Right atrium auricular region (tissue), 2 donors: Measurements from ENCODE around the gene STYXL2. TPM values are rescaled to one million over a fixed set of nuclear protein-coding genes. Genes with fewer than 3 reads are reported as not detected.

Experiments
- DNase-seq: peaks from one replicate; pipeline ENCODE4 v3.0.0-alpha.2; 2019; ENCODE audit warnings: low spot score
- H3K27ac ChIP-seq, 2 donors: fragments of 200-600 bp; sonication (generic); 1 replicate in 1 of 2; 2 replicates in 1 of 2; pipeline ENCODE4 v1.5.1; 2016 to 2019
- H3K27me3 ChIP-seq, 2 donors: fragments of 200-600 bp; sonication (generic); one replicate each; pipeline versions ENCODE4 v1.5.1 to v1.6.0; 2017 to 2019
- H3K36me3 ChIP-seq: fragments of 200-600 bp; sonication (generic); one replicate; pipeline ENCODE4 v1.5.1; 2016
- H3K4me1 ChIP-seq, 2 donors: fragments of 200-600 bp; sonication (generic); one replicate each; pipeline versions ENCODE4 v1.5.1 to v1.6.0; 2017 to 2019
- H3K4me3 ChIP-seq, 2 donors: fragments of 200-600 bp; sonication (generic); 1 replicate in 1 of 2; 2 replicates in 1 of 2; pipeline ENCODE4 v1.5.1; 2017 to 2019; ENCODE audit warnings: mild to moderate bottlenecking in 1 of 2, moderate library complexity in 1 of 2
- H3K9me3 ChIP-seq, 2 donors: fragments of 200-600 bp; sonication (generic); one replicate each; pipeline ENCODE4 v1.5.1; 2019
- CTCF ChIP-seq, 2 donors: fragments of 200-600 bp; sonication (generic); IDR thresholded peaks; one replicate each; pipeline ENCODE4 v1.5.1; 2019; ENCODE audit warnings: antibody characterized with exemption in 2 of 2
- total RNA-seq, 2 donors: library from RNA; depleted of rRNA; stranded (reverse); fragments of >200 nt; gene quantifications; one replicate each; pipeline ENCODE4 v1.1.0, GENCODE V29; 2016

Gene STYXL2
- total RNA-seq, 2 donors from 2014 or later, result 60.2 to 148 TPM

DNA sequence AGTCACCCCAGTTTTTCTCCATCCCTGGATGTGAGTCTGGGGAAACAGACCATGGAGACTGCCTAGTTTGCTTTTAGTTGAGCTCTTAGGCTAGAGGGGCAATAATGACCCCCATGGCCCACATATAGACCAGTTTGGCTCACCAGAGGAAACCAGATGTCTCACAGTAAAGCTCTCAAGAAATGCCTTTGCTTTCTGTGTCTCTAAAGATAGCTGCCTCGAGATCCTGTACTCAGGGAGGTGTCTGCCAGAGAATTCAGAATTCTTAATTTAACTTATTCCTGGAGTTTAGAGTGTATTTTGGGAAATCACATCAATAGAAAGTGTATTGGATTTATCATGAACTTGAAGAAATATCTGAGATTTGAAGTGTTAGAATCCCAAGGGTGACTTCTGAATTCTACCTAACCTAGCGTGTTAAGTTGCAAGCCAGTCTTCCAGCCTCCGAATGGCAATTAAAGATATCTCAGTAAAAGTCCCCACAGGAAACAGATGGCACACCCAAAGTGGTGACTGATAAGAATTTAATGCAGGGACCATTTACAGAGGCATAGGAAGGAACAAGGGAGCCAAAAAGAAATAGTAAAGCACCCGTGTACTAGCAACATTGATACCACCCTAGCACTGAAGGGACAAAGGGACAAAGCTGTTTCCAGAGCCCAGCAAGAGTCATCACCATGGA, 37.1 kb downstream of the STYXL2 start:
- no peaks in the 10 kb centered on the region for H3K27me3 ChIP-seq
- H3K4me3 ChIP-seq, result no peak overlapping the region

GRCh38 chr1:167132301-167133010, 38.6 kb downstream of the STYXL2 start:
- no peak for TF ChIP-seq CTCF (IDR thresholded peaks at IDR 0.05)
- H3K4me1 ChIP-seq, result peaks cover 0 to 8% of the 10 kb centered on the region in 2 donors
- H3K27me3 ChIP-seq, result no peaks in the 10 kb centered on the region
- H3K36me3 ChIP-seq, result peaks cover 18% of the 10 kb centered on the region
- no peak overlapping the region for H3K4me3 ChIP-seq
- DNase-seq, result no peak
- H3K9me3 ChIP-seq, result no peaks in the 10 kb centered on the region
- H3K27ac ChIP-seq, result no peak overlapping the region

More for the DNA sequence above, 37.1 kb downstream of the STYXL2 start:
- no peaks in the 10 kb centered on the region for H3K9me3 ChIP-seq
- DNase-seq, result no peak
- H3K4me1 ChIP-seq, result peaks cover 0 to 2% of the 10 kb centered on the region in 2 donors
- TF ChIP-seq CTCF (IDR thresholded peaks at IDR 0.05), result no peak
- no peak overlapping the region for H3K27ac ChIP-seq
- H3K36me3 ChIP-seq, result peaks cover 33% of the 10 kb centered on the region

- no peak for TF ChIP-seq CTCF (IDR thresholded peaks at IDR 0.05)
- Histone ChIP-seq H3K4me1 (peaks cover 0 to 8% of the 10 kb centered on the region in 2 donors), H3K27me3 (no peaks in the 10 kb centered on the region), H3K27ac (no peak overlapping the region), H3K36me3 (no peaks in the 10 kb centered on the region), H3K9me3 (no peaks in the 10 kb centered on the region), H3K4me3 (no peak overlapping the region)
- DNase-seq, result no peak
These were observed 41.5 kb downstream of the STYXL2 start for GRCh38 chr1:167135281-167135840.

- no peaks in the 10 kb centered on the region for H3K36me3 ChIP-seq
- H3K4me3 ChIP-seq, result no peak overlapping the region
- no peaks in the 10 kb centered on the region for H3K9me3 ChIP-seq
- no peak for TF ChIP-seq CTCF (IDR thresholded peaks at IDR 0.05)
- DNase-seq, result no peak
- no peak overlapping the region for H3K27ac ChIP-seq
- H3K27me3 ChIP-seq, result no peaks in the 10 kb centered on the region
- H3K4me1 ChIP-seq, result peaks cover 0 to 8% of the 10 kb centered on the region in 2 donors
These were observed 42.3 kb downstream of the STYXL2 start for GRCh38 chr1:167136191-167136614.

DNA sequence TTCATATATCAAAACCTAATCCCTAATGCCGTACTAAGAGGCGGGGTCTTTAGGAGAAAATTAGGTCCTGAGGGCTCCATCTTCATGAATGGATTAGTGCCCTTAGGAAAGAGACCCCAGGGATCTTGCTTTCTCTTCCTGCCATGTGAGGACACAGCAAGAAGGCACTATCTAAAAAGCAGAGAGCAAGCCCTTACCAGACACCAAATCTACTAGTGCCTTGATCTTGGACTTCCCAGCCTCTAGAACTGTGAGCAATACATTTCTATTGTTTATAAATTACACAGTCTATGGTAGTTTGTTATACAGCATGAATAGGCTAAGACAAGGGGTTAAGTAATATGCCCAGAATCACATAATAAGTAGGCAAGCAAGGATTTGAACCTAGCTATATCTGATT, 42.9 kb downstream of the STYXL2 start:
- Histone ChIP-seq H3K4me1 (peaks cover 0 to 8% of the 10 kb centered on the region in 2 donors), H3K4me3 (no peak overlapping the region), H3K27ac (no peak overlapping the region), H3K9me3 (no peaks in the 10 kb centered on the region), H3K36me3 (no peaks in the 10 kb centered on the region), H3K27me3 (no peaks in the 10 kb centered on the region)
- no peak for DNase-seq
- TF ChIP-seq CTCF (IDR thresholded peaks at IDR 0.05), result no peak
